Activated naive CD4-positive, alpha-beta T cell treated with anti-CD3 and anti-CD28 coated beads, Interleukin-2, amount 50 U/mL, for 72 hours (primary cell): ENCODE measurements around the gene AGAP6. TPM values are rescaled to one million over a fixed set of nuclear protein-coding genes. Genes with fewer than 3 reads are reported as not detected.
"Not testable (repeated sequence)": the region's sequence is repeated elsewhere in the genome, so short reads cannot be mapped to it uniquely, and the experiment has no call there.

Experiments used
- ATAC-seq, 2 donors: fragments of 150-1000 bp; cut with Tn5 transposase; 2 replicates each; pipeline ENCODE4 v1.10.0; 2021; ENCODE audit warnings: mild to moderate bottlenecking in 2 of 2, moderate library complexity in 2 of 2
- DNase-seq, 2 donors: peaks; one replicate each; pipeline ENCODE4 v3.0.0; 2021 to 2022; ENCODE audit warnings: low spot score in 2 of 2
- H3K27ac Mint-ChIP-seq, 2 donors: one replicate each; pipeline ENCODE4 v1.8.0; 2022; ENCODE audit warnings: mild to moderate bottlenecking in 2 of 2, mixed read lengths in 2 of 2
- H3K36me3 Mint-ChIP-seq, 2 donors: one replicate each; pipeline ENCODE4 v1.8.0; 2022; ENCODE audit warnings: mixed read lengths in 2 of 2
- H3K9me3 Mint-ChIP-seq, 2 donors: one replicate each; pipeline ENCODE4 v1.8.0; 2022; ENCODE audit warnings: mixed read lengths in 2 of 2
- total RNA-seq, 2 donors: library from RNA; stranded (reverse); gene quantifications; one replicate each; pipeline ENCODE4 v1.2.3, GENCODE V29; 2022

Gene AGAP6
- 10 to 100 TPM; 14.9 to 20.3 TPM for total RNA-seq

GRCh38 chr10:49988376-49988775 lies at the start of gene AGAP6:
Gene AGAP6 (plus strand): TSS chr10:49988406. CDS start chr10:49988716, 310 bp downstream.
- not testable (repeated sequence) for H3K36me3 Mint-ChIP-seq, DNase-seq, H3K9me3 Mint-ChIP-seq, H3K27ac Mint-ChIP-seq, ATAC-seq

GRCh38 chr10:49941447-49942338 lies 46.5 kb upstream of the AGAP6 start, which contains the start of the genes PARG and TIMM23B:
Gene PARG (minus strand): TSS chr10:49942027. CDS start chr10:49941725, 302 bp downstream.
Gene TIMM23B (plus strand): TSS chr10:49942053. CDS start chr10:49942195, 142 bp downstream.
- ATAC-seq (peak; percentile 90), DNase-seq (peak; percentile 77 to 84)
- H3K36me3 Mint-ChIP-seq: peaks cover 0 to 18% of the 10 kb centered on the region in 2 donors
- peak within 1 kb of the TSS; percentile 90 to 98 for H3K27ac Mint-ChIP-seq
- not testable (repeated sequence) for H3K9me3 Mint-ChIP-seq

- H3K36me3 Mint-ChIP-seq: peaks cover 0 to 18% of the 10 kb centered on the region in 2 donors
- ATAC-seq: peak; percentile 21 to 37
- not testable (repeated sequence) for H3K9me3 Mint-ChIP-seq, DNase-seq
- H3K27ac Mint-ChIP-seq: peak overlapping the region; percentile 90 to 98
These were observed 45.9 kb upstream of the AGAP6 start for GRCh38 chr10:49942339-49942705.

GRCh38 chr10:49943607-49944006 lies 44.6 kb upstream of the AGAP6 start:
- H3K27ac Mint-ChIP-seq: peak overlapping the region in 1 of 2 donors; percentile 98
- H3K36me3 Mint-ChIP-seq: peaks cover 0 to 18% of the 10 kb centered on the region in 2 donors
- ATAC-seq, DNase-seq, H3K9me3 Mint-ChIP-seq: not testable (repeated sequence)

GRCh38 chr10:49948142-49948541 lies 40.1 kb upstream of the AGAP6 start:
- H3K27ac Mint-ChIP-seq, H3K9me3 Mint-ChIP-seq, H3K36me3 Mint-ChIP-seq, DNase-seq: not testable (repeated sequence)
- peak in 1 of 2 donors; percentile 62 for ATAC-seq

- peak in 1 of 2 donors; percentile 20 for ATAC-seq
These were observed 39.5 kb upstream of the AGAP6 start for GRCh38 chr10:49948737-49949136.

GRCh38 chr10:49952006-49952405 lies 36.2 kb upstream of the AGAP6 start:
- not testable (repeated sequence) for DNase-seq, ATAC-seq, H3K36me3 Mint-ChIP-seq, H3K9me3 Mint-ChIP-seq, H3K27ac Mint-ChIP-seq

More at GRCh38 chr10:49948737-49949136, 39.5 kb upstream of the AGAP6 start:
- H3K27ac Mint-ChIP-seq, H3K36me3 Mint-ChIP-seq, H3K9me3 Mint-ChIP-seq, DNase-seq: not testable (repeated sequence)

GRCh38 chr10:49953122-49953521 lies 35.1 kb upstream of the AGAP6 start:
- DNase-seq, H3K27ac Mint-ChIP-seq: not testable (repeated sequence)
- ATAC-seq: peak in 1 of 2 donors; percentile 35

GRCh38 chr10:49970331-49970857 lies 17.8 kb upstream of the AGAP6 start:
- ATAC-seq, H3K36me3 Mint-ChIP-seq, H3K27ac Mint-ChIP-seq: not testable (repeated sequence)

More at GRCh38 chr10:49953122-49953521, 35.1 kb upstream of the AGAP6 start:
- H3K36me3 Mint-ChIP-seq, H3K9me3 Mint-ChIP-seq: not testable (repeated sequence)

GRCh38 chr10:49971466-49971865 lies 16.7 kb upstream of the AGAP6 start:
- not testable (repeated sequence) for ATAC-seq, DNase-seq, H3K9me3 Mint-ChIP-seq, H3K27ac Mint-ChIP-seq, H3K36me3 Mint-ChIP-seq

More at GRCh38 chr10:49970331-49970857, 17.8 kb upstream of the AGAP6 start:
- H3K9me3 Mint-ChIP-seq, DNase-seq: not testable (repeated sequence)

- not testable (repeated sequence) for H3K9me3 Mint-ChIP-seq, H3K27ac Mint-ChIP-seq, DNase-seq, H3K36me3 Mint-ChIP-seq, ATAC-seq
These were observed 16.1 kb upstream of the AGAP6 start for GRCh38 chr10:49972094-49972493.

GRCh38 chr10:49977756-49978155 lies 10.4 kb upstream of the AGAP6 start:
- not testable (repeated sequence) for DNase-seq, ATAC-seq

GRCh38 chr10:49987207-49987606 lies 999 bp upstream of the AGAP6 start:
- not testable (repeated sequence) for H3K36me3 Mint-ChIP-seq, ATAC-seq, H3K9me3 Mint-ChIP-seq, DNase-seq, H3K27ac Mint-ChIP-seq

More at GRCh38 chr10:49977756-49978155, 10.4 kb upstream of the AGAP6 start:
- H3K36me3 Mint-ChIP-seq, H3K27ac Mint-ChIP-seq, H3K9me3 Mint-ChIP-seq: not testable (repeated sequence)

GRCh38 chr10:49995321-49995720 lies 7.1 kb downstream of the AGAP6 start:
- ATAC-seq, H3K9me3 Mint-ChIP-seq, H3K27ac Mint-ChIP-seq, DNase-seq, H3K36me3 Mint-ChIP-seq: not testable (repeated sequence)

GRCh38 chr10:50014024-50014423 lies 25.8 kb downstream of the AGAP6 start:
- H3K36me3 Mint-ChIP-seq, DNase-seq, ATAC-seq, H3K27ac Mint-ChIP-seq, H3K9me3 Mint-ChIP-seq: not testable (repeated sequence)

GRCh38 chr10:50015596-50016220 lies 27.5 kb downstream of the AGAP6 start:
- not testable (repeated sequence) for ATAC-seq, H3K27ac Mint-ChIP-seq, DNase-seq, H3K36me3 Mint-ChIP-seq, H3K9me3 Mint-ChIP-seq

GRCh38 chr10:50016926-50017325 lies 28.7 kb downstream of the AGAP6 start:
- H3K9me3 Mint-ChIP-seq, H3K36me3 Mint-ChIP-seq, DNase-seq, H3K27ac Mint-ChIP-seq, ATAC-seq: not testable (repeated sequence)
